IPS DF 6.9 (cell line): ENCODE results near the gene MAGI2.
A peak's percentile ranks its signal among the peaks of the same experiment; 100 is the strongest.

Source experiments
- DNase-seq: peaks from one replicate; pipeline ENCODE4 v3.0.0-alpha.2; 2013; ENCODE audit warnings: low read depth, low spot score
- H3K27ac ChIP-seq: one replicate; pipeline ENCODE4 v1.5.1; 2013; ENCODE audit warnings: low read length, control low read depth
- H3K27me3 ChIP-seq: 2 replicates; pipeline ENCODE4 v1.6.1; 2013; ENCODE audit warnings: mild to moderate bottlenecking, low read length; ENCODE audit not compliant: control insufficient read depth, insufficient read depth
- H3K36me3 ChIP-seq: 2 replicates; pipeline ENCODE4 v1.6.1; 2013; ENCODE audit warnings: low read length; ENCODE audit not compliant: control insufficient read depth, insufficient read depth
- H3K4me1 ChIP-seq: 2 replicates; pipeline ENCODE4 v1.6.1; 2013; ENCODE audit warnings: low read length; ENCODE audit not compliant: control insufficient read depth, insufficient read depth
- H3K4me3 ChIP-seq: 2 replicates; pipeline ENCODE4 v1.5.1; 2013; ENCODE audit warnings: mild to moderate bottlenecking, low read length
- H3K9me3 ChIP-seq: 2 replicates; pipeline ENCODE4 v1.6.1; 2013; ENCODE audit warnings: low read length, inconsistent platforms; ENCODE audit not compliant: control insufficient read depth, insufficient read depth
- WGBS: extraction: QIAGEN DNeasy Blood & Tissue Kit; methylation state at CpG from one replicate; pipeline ENCODE4 v1.1.7; 2013; ENCODE audit warnings: mixed read lengths, missing lambda C conversion rate; ENCODE audit not compliant: insufficient read length, insufficient coverage; 5-methylcytosine and 5-hydroxymethylcytosine counted together

MAGI2 gene

DNA sequence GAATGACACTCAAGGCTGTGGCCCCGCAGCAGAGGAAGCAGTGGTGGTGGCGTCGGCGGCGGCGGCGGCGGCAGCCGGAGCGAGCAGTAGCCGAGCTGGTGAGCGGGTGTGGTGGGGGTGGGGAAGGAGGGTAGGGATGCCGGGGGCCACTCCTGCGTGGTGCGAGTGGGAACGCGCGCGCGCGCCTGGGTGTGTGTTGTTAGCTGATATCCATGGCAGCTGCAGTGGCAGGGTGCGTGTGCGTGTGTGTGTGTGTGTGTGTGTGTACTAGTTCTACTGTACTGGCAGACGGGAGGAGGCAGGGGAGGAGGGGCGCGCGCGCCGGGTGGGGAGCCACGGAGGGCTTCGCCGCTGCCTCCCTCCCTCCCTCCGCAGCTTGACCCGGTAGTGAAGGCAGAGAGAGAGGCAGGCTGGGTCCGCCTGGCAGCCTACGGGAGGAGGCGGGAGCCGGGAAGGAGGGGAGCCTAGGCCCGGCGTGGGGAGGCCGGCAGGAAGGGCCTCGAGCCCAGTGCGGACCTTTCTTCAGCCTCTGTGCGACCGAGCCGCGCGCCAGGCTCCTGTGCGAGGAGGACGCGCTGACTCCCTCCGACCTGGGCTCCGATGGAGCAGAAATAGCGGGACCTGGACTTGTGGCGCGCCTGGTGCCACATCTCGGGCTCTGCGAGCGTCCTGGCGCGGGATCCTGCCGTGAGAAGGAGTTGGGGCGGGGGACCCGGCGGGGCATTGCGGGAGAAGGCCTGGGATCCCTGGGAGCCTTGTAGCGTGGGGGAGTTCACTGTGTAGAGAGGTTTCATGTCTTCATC is at the start of gene MAGI2:
MAGI2 (minus strand) TSS at position 110 of the 803 bp plus-strand sequence. CDS start 347 bp downstream, outside the sequence.
- no peak within 1 kb of the TSS for H3K27ac ChIP-seq
- peak within 1 kb of the TSS; percentile 89 for H3K4me3 ChIP-seq
- no peak for DNase-seq
- H3K36me3 ChIP-seq, result no peaks in the 10 kb centered on the region
- H3K9me3 ChIP-seq, result no peaks in the 10 kb centered on the region
- peaks cover 37% of the 10 kb centered on the region for H3K27me3 ChIP-seq
- no CpG with 5 or more reads among the region's 67 CpGs for WGBS
- H3K4me1 ChIP-seq, result no peaks in the 10 kb centered on the region; the same call in 1 of the 2 replicates

DNA sequence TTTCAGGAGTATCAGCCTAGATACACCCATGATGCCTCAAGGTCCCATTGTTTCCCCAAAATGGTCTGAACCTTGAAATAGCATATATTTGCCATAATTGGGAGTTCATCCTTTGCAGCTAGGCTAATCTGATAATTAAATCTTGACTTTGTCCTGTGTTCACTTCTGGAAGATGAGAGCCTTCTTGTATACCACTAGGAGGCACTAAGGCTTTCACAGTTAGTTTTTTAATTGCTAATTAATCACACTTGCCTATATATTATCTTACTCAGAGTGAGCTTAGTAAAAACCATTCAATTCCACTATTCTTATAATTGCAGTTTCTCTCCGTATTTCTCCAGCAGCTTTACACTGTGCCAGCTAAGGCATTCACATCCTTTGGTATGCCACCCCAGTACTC is 48.7 kb upstream of the MAGI2 start:
- peaks cover 3% of the 10 kb centered on the region; the same call in 1 of the 2 replicates for H3K4me1 ChIP-seq

DNA sequence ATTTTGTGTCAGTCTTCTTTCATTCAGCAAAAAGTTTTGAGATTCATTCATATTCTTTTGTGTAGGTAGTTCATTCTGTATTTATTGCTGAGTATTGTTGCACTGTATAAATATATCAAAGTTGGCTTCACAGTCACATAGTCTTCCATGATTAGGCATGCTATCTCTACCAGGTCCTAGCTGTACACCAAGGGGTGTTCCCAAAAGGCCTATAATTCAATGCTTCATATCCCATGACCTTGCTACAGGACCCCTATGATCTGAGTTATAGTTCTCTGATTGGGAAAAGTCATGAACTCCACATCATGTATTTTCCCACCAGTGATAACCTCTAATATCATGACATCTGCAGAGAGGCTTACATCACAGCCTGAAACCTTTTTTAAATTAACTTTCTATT is 47.3 kb upstream of the MAGI2 start:
- Histone ChIP-seq H3K27me3 (no peaks in the 10 kb centered on the region), H3K9me3 (no peaks in the 10 kb centered on the region), H3K4me3 (no peak overlapping the region), H3K36me3 (no peaks in the 10 kb centered on the region), H3K4me1 (peaks cover 3% of the 10 kb centered on the region; the same call in 1 of the 2 replicates), H3K27ac (no peak overlapping the region)
- no peak for DNase-seq

More for the DNA sequence above, 48.7 kb upstream of the MAGI2 start:
- no peaks in the 10 kb centered on the region for H3K36me3 ChIP-seq
- no peak overlapping the region for H3K4me3 ChIP-seq
- H3K27ac ChIP-seq, result no peak overlapping the region
- no peaks in the 10 kb centered on the region for H3K27me3 ChIP-seq
- no CpG with 5 or more reads among the region's 1 CpG for WGBS
- DNase-seq, result no peak
- H3K9me3 ChIP-seq, result no peaks in the 10 kb centered on the region

DNA sequence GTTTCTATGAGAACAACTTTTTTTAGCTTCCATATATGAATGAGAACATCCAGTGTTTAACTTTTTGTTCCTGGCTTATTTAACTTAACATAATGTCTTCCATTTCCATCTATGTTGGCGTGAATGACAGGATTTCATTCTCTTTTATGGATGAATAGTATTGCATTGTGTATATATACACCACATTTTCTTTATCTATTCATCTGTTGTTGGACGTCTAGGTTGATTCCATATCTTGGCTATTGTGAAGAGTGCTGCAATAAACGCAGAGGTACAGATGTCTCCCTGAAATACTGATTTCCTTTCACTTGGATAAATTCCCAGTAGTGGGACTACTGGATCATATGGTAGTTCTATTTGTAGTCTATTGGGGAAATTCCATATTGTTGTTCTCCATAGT is 44.3 kb upstream of the MAGI2 start:
- no peaks in the 10 kb centered on the region for H3K4me1 ChIP-seq
- no peak overlapping the region for H3K4me3 ChIP-seq
- H3K36me3 ChIP-seq, result no peaks in the 10 kb centered on the region
- no peak overlapping the region for H3K27ac ChIP-seq
- no peak for DNase-seq
- H3K9me3 ChIP-seq, result no peaks in the 10 kb centered on the region
- WGBS, result no CpG with 5 or more reads among the region's 3 CpGs
- no peaks in the 10 kb centered on the region for H3K27me3 ChIP-seq

DNA sequence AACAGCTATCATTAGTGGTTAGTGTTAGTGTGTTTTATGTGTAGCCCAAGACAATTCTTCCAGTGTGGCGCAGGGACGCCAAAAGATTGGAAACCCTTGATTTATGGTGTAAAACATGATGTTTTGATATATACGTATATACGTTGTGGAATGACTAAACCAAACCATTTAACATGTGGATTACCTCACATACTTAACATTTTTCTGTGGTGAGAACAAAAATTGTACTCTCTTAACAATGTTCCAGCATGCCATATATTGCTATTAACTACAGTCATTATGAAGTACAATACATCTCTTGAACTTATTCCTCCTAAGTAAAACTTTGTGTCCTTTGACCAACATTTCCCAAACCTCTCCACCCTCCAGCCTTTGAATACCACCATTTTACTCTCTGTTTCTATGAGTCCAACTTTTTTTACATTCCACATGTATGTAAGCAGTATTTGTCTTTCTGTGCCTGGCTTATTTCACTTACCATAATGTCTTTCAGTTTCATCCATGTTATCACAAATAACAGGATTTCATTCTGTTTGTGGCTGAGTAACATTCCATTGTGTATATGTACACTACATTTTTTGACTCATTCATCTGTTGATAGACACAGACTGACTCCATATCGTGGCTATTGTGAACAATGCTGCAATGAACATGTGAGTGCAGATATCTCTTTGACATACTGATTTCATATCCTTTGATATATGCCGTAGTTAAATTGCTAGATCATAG is 42.2 kb upstream of the MAGI2 start:
- no peaks in the 10 kb centered on the region for H3K4me1 ChIP-seq
- no peaks in the 10 kb centered on the region for H3K36me3 ChIP-seq
- H3K27ac ChIP-seq, result no peak overlapping the region
- no peak overlapping the region for H3K4me3 ChIP-seq
- no peaks in the 10 kb centered on the region for H3K9me3 ChIP-seq
- no CpG with 5 or more reads among the region's 6 CpGs for WGBS
- no peak for DNase-seq
- no peaks in the 10 kb centered on the region for H3K27me3 ChIP-seq

DNA sequence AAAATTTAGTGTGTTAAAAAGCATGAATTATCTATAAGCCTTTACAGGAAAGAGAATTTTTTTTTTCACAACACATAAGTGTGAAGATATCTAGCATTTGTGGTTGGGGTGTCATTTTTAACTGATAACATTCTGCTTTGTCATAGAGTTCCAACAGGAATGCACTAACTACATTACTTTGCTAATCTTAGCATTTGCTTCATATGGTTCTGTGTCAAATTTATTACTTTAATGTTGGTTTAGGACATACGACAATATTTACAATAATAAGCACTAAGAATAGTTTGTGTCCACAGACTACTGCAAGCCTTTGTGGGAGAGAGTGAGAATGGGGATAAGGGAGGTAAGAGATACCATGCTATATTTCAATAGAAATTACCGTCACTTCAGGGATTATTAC is 40.6 kb upstream of the MAGI2 start:
- WGBS, result no CpG with 5 or more reads among the region's 2 CpGs

DNA sequence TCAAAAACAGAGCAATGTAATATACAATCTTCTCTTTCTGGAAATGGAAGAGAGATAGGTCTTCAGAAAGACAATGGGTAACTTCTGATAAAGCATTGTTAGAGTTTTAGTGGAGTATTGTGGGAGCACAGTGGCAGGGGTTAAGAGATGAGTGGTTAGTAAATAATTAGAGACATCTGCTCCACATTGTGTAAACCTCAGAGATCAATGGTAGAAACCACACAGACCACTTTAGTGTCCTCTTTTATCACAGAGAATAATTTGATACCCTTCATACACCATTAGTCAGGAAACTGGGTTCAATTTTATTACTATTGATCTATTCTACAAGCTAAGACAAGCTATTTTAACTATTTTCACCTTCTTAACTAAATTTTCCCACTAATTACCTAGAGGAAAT is 35.9 kb upstream of the MAGI2 start:
- Histone ChIP-seq H3K36me3 (no peaks in the 10 kb centered on the region), H3K4me1 (no peaks in the 10 kb centered on the region), H3K27me3 (no peaks in the 10 kb centered on the region), H3K27ac (no peak overlapping the region), H3K9me3 (no peaks in the 10 kb centered on the region), H3K4me3 (no peak overlapping the region)
- no peak for DNase-seq

More for the DNA sequence above, 40.6 kb upstream of the MAGI2 start:
- Histone ChIP-seq H3K4me1 (no peaks in the 10 kb centered on the region), H3K36me3 (no peaks in the 10 kb centered on the region), H3K9me3 (no peaks in the 10 kb centered on the region), H3K27ac (no peak overlapping the region), H3K27me3 (no peaks in the 10 kb centered on the region), H3K4me3 (no peak overlapping the region)
- DNase-seq, result no peak

DNA sequence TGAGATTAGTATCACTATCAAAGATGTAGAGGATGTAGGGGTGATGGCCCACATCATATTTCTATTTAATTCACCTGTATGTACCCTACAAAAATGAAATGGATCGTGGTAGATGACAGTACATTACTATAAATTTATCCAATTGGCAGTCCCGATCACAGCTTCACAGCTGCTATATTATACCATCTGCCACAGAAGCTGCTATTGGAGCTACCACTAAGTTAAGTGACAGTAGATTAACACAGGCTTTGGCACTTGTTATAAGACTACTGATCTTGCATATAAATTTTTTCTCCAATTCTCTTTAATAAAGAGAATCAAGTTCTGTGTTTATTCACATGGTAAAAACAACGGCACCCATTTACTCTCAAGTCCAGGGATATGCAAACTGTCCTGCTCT is 24.9 kb upstream of the MAGI2 start:
- Histone ChIP-seq H3K27me3 (no peaks in the 10 kb centered on the region), H3K4me1 (no peaks in the 10 kb centered on the region), H3K27ac (no peak overlapping the region), H3K36me3 (no peaks in the 10 kb centered on the region), H3K4me3 (no peak overlapping the region), H3K9me3 (no peaks in the 10 kb centered on the region)
- WGBS, result no CpG with 5 or more reads among the region's 3 CpGs
- DNase-seq, result no peak

DNA sequence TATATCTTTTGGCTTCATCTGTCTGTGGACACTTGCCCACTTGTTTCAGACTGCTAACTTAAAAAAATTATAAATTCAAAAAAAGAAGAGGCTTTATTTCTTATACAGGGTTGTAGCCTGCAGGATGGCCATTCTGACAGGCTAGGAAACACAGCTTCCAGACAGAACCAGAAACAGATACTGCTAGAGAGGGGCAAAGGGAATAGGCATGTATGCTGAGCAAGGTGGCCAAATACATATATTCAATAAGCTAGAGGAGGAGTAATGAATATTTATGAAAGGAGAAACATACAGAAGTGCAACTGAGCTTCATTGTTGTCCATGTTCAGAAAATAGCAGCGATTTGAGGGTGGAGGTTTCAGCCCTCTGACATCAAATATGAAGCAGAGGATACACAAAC is 22.0 kb upstream of the MAGI2 start:
- no peaks in the 10 kb centered on the region for H3K9me3 ChIP-seq
- WGBS, result no CpG with 5 or more reads among the region's 1 CpG
- no peak for DNase-seq
- H3K27ac ChIP-seq, result no peak overlapping the region
- H3K4me3 ChIP-seq, result no peak overlapping the region
- no peaks in the 10 kb centered on the region for H3K27me3 ChIP-seq
- H3K4me1 ChIP-seq, result no peaks in the 10 kb centered on the region
- no peaks in the 10 kb centered on the region for H3K36me3 ChIP-seq

DNA sequence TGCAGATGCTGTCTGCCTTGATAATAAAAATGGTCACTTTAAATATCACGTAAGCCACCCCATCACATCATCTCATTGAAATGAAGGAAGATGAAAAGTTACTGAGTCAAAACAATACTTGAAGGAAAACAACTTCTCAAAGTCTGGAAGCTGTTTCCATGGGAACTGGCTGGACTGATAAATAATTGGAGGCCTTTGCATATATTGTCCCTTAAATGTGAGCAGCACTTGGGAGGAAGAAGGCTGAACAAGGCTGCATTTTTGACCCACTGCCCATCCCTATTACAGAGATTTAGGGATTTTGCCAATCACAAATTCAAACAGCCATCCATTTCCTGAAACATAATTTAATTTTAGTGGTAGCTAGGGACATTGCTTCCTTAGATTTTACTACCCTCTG is 18.2 kb upstream of the MAGI2 start:
- Histone ChIP-seq H3K36me3 (no peaks in the 10 kb centered on the region), H3K4me1 (no peaks in the 10 kb centered on the region), H3K27me3 (no peaks in the 10 kb centered on the region), H3K9me3 (no peaks in the 10 kb centered on the region), H3K4me3 (no peak overlapping the region), H3K27ac (no peak overlapping the region)
- no peak for DNase-seq
- WGBS, result no CpG with 5 or more reads among the region's 1 CpG

DNA sequence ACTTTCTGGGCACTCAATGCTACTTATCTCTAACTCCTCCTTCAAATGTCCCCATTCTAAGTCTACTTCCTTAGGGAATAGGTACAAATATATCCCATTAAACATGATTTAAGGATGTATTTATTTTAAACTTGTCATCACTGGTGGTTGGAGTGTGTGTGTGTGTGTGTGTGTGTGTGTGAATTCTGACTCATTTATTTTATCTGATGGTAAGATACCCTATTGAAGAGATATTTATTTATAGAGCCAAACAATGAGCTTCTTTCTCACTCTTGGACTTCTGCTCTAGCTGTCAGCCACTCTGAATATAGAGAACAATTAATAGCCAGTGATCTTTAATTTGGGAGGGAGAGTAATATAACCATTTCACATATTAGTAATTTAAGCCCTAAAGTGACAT is 17.8 kb upstream of the MAGI2 start:
- no peak overlapping the region for H3K4me3 ChIP-seq
- no peak overlapping the region for H3K27ac ChIP-seq
- H3K27me3 ChIP-seq, result no peaks in the 10 kb centered on the region
- no peaks in the 10 kb centered on the region for H3K9me3 ChIP-seq
- DNase-seq, result no peak
- no peaks in the 10 kb centered on the region for H3K4me1 ChIP-seq
- H3K36me3 ChIP-seq, result no peaks in the 10 kb centered on the region
